NCI-H1694 (cell line): ENCODE measurements around the gene KRTAP10-11.
"Not testable (repeated sequence)": the region's sequence is repeated elsewhere in the genome, so short reads cannot be mapped to it uniquely, and the experiment has no call there.

Source experiments
- DNase-seq: peaks from one replicate; lab custom pipeline; 2025; lab: John Stamatoyannopoulos, UW

KRTAP10-11 gene

GRCh38 chr21:44664691-44665090 lies 18.5 kb downstream of the KRTAP10-11 start:
- DNase-seq: no peak

DNA sequence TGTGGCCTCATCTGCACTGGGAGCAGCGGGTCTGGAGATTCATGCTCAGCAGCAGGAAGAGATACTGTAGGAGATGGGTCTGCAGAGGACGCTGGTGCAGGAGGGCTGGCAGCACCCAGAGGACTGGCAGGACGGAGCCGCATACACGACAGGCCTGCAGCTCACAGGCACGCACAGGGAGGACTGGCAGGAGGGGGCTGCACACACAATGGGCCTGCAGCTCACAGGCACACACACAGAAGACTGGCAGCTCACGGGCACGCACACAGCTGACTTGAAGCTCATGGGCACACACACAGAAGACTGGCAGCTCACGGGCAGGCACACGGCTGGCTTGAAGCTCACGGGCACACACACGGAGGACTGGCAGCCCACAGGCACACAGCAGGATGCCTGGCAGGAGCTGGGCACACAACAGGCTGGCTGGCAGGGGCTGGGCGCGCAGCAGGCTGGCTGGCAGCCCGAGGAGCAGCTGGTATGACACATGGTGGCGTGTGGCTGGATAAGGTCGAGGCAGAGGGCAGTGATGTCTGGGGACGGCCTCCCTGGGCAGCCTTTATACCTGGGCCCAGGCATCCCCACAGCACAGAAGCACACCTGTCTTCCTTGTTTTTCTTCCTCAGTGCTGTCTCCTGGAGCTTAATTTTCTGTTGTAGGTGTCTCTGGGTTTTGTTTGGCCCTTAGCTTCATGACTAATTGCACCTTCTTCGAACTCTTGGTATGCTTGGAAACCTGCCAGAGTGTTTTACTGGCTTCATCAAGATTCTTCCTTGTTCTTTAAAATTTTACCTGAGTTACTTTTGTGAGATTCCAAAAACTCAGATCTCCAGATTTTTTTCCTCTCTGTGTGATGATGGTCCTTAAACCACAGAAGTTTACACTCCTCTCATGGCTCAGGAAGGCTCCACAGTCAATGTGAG lies 20.4 kb downstream of the KRTAP10-11 start, which contains the start of gene KRTAP12-2:
TSS of gene KRTAP12-2 (minus strand) at position 527 of the 920 bp plus-strand sequence. CDS start at position 486, 41 bp downstream.
- peak; percentile 42 for DNase-seq

GRCh38 chr21:44667612-44668011 lies 21.4 kb downstream of the KRTAP10-11 start:
- DNase-seq: no peak

DNA sequence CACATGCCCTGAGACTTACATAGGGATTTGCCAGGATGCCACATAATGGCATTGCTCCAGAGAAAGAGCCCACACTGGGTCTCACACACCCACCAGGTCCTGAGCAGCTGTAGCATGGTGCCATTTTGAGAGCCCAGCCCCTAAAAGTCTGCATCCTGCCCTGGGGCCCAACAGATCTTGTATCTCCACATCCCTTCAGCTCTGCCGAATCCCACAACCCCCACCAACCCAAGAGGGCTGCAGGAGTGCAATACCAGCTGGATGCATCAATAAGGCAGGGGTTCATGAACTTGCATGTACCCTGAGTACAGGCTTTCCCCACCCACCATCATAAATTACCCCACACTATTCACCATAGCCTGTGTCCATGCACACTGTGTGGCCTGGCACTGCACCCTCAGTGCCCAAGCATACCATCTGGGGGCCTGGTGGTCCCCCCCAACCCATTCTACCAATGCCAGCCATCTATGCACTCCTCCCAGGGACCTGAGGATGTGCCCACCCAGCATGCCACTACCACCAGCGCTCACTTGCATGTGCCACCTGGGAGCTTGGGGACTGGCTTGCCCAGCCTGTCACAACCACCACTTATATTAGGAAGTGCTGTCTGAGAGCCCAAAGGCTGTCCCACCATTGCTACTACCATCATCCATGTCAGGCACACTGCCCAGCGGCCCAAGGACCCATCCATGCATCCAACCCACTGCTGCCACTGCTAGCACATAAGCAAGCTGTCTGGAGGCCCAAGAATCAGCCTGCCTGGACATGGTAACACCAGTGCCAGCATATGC lies 24.6 kb downstream of the KRTAP10-11 start:
- DNase-seq: no peak

DNA sequence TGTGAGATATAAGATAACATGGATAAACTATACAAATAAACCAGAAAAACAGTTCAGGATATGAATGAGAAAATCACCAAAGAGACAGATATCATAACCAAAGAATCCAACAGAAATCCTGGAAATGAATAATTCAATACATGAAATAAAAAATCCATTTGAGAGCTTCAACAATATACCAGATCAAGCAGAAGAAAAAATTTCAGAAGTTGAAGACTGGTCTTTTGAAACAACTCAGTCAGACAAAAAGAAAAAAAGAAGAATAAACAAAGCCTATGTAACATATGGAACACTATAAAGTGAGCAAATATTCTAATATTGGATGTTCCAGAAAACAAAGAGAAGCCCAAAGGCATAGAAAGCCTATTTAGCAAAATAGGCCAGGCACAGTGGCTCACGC lies 25.7 kb downstream of the KRTAP10-11 start:
- DNase-seq: no peak

DNA sequence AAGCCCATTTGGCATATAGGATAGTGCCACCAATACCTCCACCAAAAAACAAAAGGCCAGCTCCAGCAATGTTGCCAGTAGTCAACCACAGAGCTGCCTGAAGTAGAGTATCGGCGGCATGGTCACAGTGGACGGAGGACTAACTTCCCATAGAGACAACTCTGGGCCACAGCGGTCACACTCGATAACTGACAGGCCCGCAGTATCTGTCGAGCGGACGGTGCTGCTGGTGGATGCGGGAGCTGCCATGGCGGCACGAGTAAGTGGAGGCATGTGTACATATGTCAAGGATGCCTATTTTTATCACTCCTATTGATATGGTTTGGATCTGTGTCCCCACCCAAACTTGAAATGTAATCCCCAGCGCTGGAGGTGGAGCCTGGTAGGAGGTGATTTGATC lies 31.7 kb downstream of the KRTAP10-11 start:
- no peak for DNase-seq

DNA sequence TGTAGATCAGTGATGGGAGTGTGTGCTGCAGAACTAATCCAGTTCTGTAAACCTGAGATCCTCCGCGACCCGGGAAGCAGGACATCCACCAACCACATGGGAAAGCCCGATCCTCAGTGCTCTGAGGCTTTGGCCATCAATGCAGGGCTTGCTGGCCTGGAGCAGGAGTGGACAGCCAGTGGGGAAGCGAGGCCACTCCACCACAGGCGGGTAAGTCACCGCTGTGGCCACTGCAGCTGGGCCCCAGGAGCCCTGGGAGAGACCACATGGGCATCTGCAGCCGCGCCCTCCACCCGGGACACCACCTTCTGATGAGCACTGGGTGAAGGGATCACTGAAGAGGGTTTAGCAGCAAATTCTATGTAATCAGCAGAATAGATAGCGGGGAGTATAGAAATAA lies 34.9 kb downstream of the KRTAP10-11 start:
- DNase-seq: no peak

DNA sequence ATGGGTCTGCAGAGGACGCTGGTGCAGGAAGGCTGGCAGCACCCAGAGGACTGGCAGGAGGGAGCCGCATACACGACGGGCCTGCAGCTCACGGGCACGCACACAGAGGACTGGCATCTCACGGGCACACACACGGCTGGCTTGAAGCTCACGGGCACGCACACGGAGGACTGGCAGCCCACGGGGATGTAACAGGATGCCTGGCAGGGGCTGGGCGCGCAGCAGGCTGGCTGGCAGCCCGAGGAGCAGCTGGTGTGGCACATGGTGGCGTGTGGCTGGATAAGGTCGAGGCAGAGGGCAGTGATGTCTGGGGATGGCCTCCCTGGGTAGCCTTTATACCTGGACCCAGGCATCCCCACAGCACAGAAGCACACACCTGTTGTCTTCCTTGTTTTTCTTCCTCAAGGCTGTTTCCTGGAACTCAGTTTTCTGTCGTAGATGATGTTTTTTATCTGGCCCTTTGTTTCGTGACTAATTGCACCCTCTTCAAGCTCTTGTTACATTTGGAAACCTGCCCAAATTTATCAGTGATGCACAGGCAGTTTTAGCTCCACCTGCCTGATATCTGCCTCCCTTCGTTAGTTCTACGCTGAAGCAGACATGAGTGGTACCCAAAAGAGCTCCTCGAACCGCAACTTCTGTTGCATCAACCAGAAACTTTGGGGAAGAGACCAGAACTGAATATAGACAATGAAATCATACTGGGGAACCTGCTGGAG lies 35.8 kb downstream of the KRTAP10-11 start, which contains the start of gene KRTAP12-1:
TSS of gene KRTAP12-1 (minus strand) at position 303 of the 719 bp plus-strand sequence. CDS start at position 263, 40 bp downstream.
- DNase-seq: peak; percentile 51

DNA sequence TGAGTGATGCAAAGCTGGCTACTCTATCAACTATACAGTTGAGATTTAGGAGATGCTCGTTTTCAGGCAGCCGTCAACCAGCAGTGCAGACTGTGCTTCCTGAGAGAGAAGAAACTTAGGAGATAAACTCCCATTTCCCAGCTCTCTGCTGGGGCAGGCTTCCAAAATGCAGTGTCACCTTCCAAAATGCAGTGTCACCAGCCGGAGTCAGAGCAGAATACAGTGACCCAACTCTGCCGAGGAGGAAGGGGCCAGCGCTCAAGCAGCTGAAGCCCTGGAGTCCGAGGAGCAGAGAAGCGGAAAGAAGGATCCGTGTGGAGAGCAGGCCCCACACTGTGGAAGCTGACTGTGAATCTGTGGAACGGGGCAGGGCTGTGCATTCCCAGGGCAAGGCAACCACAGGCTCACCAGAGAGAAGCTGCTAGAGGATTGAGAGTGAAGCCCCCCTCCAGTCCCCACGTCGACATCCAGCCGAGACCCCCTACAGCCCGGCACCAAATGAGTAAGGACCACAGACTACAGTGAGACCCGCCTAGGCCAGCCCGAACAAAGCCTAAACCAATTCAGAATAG lies 36.5 kb downstream of the KRTAP10-11 start:
- DNase-seq: no peak

DNA sequence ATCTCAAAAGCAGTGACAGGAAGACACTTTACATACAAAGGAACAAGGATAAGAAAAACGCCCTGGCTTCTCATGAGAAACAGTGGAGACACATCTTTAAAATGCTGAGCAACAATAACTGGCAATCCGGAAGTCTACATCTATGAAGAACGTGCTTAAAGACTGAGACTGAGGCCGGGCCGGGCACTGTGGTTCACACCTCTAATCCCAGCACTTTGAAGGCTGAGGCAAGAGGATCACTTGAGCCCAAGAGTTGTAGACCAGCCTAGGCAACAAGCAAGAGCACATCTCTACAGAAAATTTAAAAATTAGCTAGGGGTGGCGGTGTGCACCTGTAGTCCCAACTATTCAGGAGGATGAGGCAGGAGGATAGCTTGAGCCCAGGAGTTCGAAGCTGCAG lies 37.9 kb downstream of the KRTAP10-11 start:
- no peak for DNase-seq

DNA sequence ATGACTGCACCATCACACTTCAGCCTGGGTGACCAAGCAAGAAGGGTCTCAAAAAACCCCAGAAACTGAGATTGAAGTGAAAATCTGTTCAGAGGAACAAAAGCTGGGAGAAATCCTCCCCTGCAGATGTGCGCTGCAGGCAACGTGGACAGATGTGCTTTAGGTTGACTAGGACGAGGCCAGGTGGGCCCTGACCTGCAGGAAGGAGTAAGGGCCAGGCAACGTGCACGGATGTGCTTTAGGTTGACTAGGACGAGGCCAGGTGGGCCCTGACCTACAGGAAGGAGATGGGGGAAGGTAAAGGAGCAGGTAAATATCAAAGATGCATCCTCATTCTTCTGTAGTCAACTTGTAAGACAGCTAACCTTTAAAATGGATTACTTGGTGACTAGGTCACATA lies 38.3 kb downstream of the KRTAP10-11 start:
- DNase-seq: no peak

GRCh38 chr21:44685050-44685449 lies 38.8 kb downstream of the KRTAP10-11 start:
- not testable (repeated sequence) for DNase-seq

DNA sequence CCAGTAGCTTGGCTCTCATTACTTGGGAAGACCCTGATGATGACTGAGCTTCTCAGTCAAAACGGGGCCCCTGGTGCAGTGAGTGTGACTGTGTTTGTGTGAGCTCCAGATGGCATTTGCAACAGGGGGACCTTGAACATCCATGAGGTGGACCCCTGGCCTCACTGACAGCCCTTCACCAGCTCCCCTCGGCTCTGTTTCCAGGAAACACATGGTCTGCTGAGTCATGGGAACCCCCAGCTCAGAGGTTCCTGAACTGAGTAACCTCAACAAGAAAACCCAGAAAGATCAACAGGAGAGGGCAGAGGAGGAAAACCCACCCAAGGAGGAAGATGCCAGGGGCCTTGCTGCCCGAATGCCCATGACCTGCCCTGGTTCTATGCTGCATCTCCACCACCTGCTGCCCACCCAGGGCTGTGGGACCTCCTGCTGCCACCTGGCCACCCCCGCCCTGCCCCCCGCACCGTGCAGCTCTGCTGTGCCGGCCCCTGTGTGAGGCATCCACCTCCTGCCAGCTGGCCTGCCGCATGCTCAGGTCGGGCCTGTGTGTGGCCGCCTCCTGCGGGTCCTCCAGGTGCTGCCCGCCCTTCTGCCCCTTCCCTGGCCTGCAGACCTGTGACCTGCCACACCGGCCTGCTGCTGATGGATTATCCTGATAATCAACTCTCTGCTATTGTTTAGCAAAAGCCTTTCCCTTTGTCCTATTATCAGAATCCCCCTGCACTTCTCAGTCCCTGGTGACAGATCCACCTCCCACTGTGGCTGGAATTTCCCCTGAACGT lies 40.0 kb downstream of the KRTAP10-11 start:
- DNase-seq: no peak

DNA sequence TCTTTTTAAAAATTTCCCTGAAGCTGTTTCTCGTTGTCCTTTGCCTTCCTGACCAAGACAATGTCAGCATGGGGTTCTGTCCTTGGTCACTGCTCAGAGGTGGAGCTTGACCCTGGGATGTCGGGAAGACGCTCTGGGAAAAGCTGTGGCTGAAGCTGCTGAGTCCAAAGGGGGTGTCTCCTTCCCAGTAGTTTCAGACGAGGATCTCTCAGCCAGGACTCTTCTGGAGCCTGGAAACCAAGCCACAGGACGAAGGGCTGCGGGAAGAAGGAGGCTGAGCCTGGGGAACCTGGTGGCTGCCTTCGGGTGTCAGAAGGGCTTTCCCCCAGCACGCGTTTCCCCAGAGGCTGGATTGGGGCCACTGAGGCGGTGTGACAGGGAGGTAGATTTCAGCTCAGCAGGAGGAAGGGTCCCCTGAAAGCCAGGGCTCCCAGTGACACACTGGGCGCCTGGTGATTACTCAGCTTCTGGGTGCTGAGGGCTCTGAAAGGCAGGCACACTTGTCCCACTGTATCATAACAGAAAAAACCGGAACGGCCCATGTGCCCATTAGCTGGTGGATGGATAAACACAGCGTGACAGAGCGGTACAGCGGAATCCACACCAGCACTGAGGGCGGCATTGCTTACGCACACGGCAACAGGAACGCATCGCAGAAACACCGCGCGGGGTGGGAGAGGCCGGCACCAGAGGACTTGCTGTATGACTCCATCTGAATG lies 40.8 kb downstream of the KRTAP10-11 start:
- DNase-seq: no peak

GRCh38 chr21:44687671-44688070 lies 41.5 kb downstream of the KRTAP10-11 start:
- DNase-seq: no peak

- not testable (repeated sequence) for DNase-seq
These were observed 43.5 kb downstream of the KRTAP10-11 start for GRCh38 chr21:44689740-44690139.

DNA sequence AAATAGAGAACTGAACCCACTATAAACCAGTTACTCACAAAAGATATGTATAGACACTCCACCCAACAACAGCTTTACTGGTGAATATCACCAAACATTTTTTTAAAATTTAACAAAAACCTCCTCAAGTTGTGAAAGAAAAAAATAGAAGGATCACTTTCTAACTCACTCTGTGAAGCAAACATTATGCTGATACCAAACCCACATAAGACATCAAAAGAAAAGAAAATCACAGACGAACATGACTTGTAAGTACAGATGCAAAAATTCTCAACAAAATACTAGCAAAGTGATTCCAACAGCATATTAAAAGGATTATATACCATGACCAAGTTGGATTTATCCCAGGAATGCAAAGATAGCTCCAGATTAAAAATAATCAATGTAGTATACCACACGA lies 45.5 kb downstream of the KRTAP10-11 start:
- DNase-seq: no peak

DNA sequence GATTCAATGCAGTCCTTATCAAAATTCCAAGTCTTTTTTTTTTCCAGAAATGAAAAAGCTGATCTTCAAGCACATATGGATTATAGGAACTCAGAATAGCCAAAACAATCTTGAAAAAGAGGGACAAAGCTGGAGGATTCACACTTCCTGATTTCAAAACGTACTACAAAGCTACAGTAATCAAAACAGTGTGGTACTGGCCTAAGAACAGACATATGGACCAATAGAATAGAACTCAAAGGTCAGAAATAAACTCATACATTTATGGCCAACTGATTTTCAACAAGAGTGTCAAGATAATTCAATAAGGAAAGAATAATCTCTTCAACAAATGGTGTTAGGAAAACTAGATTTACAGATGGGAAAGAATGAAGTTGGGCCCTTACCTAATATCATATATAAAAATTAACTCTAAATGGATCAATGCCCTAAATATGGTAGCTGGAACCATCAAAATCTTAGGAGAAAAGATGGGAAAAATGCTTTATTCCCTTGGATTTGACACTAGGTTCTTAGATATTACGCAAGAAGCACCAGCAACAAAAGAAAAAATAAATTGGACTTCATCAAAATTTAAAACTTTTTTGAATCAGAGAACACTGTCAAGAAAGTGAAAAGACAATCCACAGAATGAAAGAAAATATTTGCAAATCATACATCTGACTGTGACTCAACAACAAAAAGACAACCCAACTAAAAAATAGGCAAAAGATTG lies 46.7 kb downstream of the KRTAP10-11 start:
- DNase-seq: no peak

DNA sequence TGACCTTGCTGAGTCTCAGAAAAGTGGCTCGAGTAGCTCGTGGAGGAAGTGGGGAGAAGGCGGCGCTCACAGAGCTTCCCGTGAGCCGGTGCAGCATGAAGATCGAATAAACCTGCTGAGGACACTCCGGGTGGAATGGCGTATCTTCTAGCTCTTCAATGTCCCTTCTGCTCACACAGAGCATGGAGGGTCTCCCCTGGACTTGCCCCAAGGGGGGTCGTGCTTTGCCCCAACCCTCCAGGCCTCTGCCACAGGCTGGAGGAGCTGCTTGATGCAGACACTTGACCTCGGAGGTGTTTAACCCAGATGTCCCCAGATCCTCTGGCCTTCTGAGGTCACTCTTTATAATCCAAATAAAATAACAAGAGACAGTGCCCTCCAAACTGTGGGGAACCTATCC lies 48.6 kb downstream of the KRTAP10-11 start:
- DNase-seq: no peak

DNA sequence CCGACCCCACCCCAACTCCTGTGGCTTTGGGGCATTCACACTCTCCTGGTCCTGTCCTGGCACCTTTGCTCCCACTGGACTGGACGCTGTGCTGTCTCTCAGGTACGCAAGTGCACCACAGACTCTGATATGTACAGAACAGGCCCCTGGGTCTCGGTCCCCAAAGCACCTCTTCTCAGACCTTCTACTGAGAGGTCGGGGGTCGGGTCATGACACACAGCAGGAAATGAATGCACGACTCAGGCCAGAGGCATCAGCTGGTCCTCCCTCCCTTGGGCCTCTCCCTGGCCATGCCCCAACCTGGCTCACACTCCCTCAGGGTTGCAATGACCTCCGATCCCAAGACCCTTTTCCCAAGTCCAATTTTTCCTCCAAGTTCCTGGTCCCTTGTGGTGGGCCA lies 49.0 kb downstream of the KRTAP10-11 start:
- no peak for DNase-seq
